Heart left ventricle (tissue), 16 donors: Measurements from ENCODE around the gene GET4. TPM values are rescaled to one million over a fixed set of nuclear protein-coding genes. Genes with fewer than 3 reads are reported as not detected.

Experiments
- ATAC-seq, 4 donors: fragments of 200-7000 bp; cut with Tn5 transposase; one replicate each; pipeline ENCODE4 v1.9.1; 2020 to 2022; ENCODE audit warnings: moderate library complexity in 4 of 4, mild to moderate bottlenecking in 3 of 4, moderate number of reproducible peaks in 1 of 4
- DNase-seq, 5 donors: peaks; one replicate each; pipeline ENCODE4 v3.0.0-alpha.2; 2020
- H3K27ac ChIP-seq, 12 donors: fragments of 200-600 bp; sonication (generic) in 4 of 12; one replicate each; pipeline versions ENCODE4 v1.5.0 to v1.8.0; 2016 to 2022; ENCODE audit warnings: mild to moderate bottlenecking in 2 of 12
- H3K27me3 ChIP-seq, 9 donors: fragments of 200-600 bp; sonication (generic) in 2 of 9; one replicate each; pipeline versions ENCODE4 v1.5.1 to v1.8.0; 2016 to 2022; ENCODE audit warnings: mild to moderate bottlenecking in 3 of 9
- H3K36me3 ChIP-seq, 9 donors: fragments of 200-600 bp; sonication (generic) in 2 of 9; one replicate each; pipeline versions ENCODE4 v1.5.0 to v1.8.0; 2018 to 2022; ENCODE audit warnings: mild to moderate bottlenecking in 2 of 9
- H3K4me1 ChIP-seq, 12 donors: fragments of 200-600 bp; sonication (generic) in 4 of 12; one replicate each; pipeline versions ENCODE4 v1.5.0 to v1.8.0; 2016 to 2022; ENCODE audit warnings: mild to moderate bottlenecking in 3 of 12
- H3K4me3 ChIP-seq, 12 donors: fragments of 200-600 bp; sonication (generic) in 4 of 12; one replicate each; pipeline versions ENCODE4 v1.5.0 to v1.8.0; 2017 to 2022; ENCODE audit warnings: mild to moderate bottlenecking in 9 of 12, moderate library complexity in 4 of 12
- H3K9me3 ChIP-seq, 12 donors: fragments of 200-600 bp; sonication (generic) in 4 of 12; one replicate each; pipeline versions ENCODE4 v1.5.0 to v1.8.0; 2016 to 2022; ENCODE audit warnings: mild to moderate bottlenecking in 1 of 12
- CTCF ChIP-seq, 12 donors: fragments of 200-600 bp; sonication (generic) in 4 of 12; IDR thresholded peaks; one replicate each; pipeline versions ENCODE4 v1.5.0 to v1.8.0; 2018 to 2022; ENCODE audit warnings: antibody characterized with exemption in 12 of 12, mild to moderate bottlenecking in 5 of 12
- POLR2A ChIP-seq, 2 donors: fragments of 450-650 bp; IDR thresholded peaks; one replicate each; pipeline ENCODE4 v1.6.1; 2017; ENCODE audit warnings: antibody characterized with exemption in 2 of 2, mild to moderate bottlenecking in 2 of 2, moderate library complexity in 2 of 2
- WGBS, 4 donors: extraction: QIAGEN DNeasy Blood & Tissue Kit in 2 of 4; methylation state at CpG; one replicate each; pipeline versions ENCODE4 v1.1.5 to v1.1.7; 2013 to 2018; 5-methylcytosine and 5-hydroxymethylcytosine counted together
- intact Hi-C, 10 donors: fragments of 100-400 bp; cut with DNase I; formaldehyde crosslinking; loops; one replicate each; pipeline versions ENCODE4 v1.11.1 to v1.14.2; 2022
- polyA plus RNA-seq, 2 donors: library from polyadenylated mRNA; stranded (reverse); fragments of 200-250 nt; gene quantifications; one replicate each; pipeline ENCODE4 v1.2.3, GENCODE V29; 2013
- total RNA-seq, 9 donors: library from RNA; depleted of rRNA in 2 of 9; stranded (reverse); fragments of >200 nt in 2 of 9; fragmentation: NEBNext Ultra II Directional in 3 of 9; extraction: Animal tissue kit (Norgen Biotek cat#: 25700) in 3 of 9; gene quantifications; one replicate each; pipeline versions ENCODE4 v1.1.0 to v1.2.4, GENCODE V29; 2016 to 2023
- donor health status: ischemic (EF 13 %, LVEDD 7.1; RV severe dilation, severe dysfunction).
- donor health status: healthy with polysubstance abuse.
- donor health status: DM: no; HTN: yes; CAD: no.
- donor health status: DM: no; HTN: no; CAD: no.
- donor health status: ischemic (EF 25% LVEDD 6.9; RV normal size, moderate dysfunction).
- donor health status: ischemic (EF 25% LVEDD 5.7; RV mildly dilated, moderate dysfunction).
- donor health status: healthy.
- donor health status: DM: yes; HTN: yes; CAD: no.
- donor health status: ischemic (EF 35%, LVEDD 5.7; RV mildly dilated, moderate dysfunction).
- donor health status: nonischemic (EF 11% LVEDD 7.7; RV severe dilation, severe dysfunction).
- donor health status: DM: yes; HTN: yes; CAD: no.
- donor health status: PGD.
- donor health status: ischemic (EF 29% LVEDD 5.4; RV normal size, mild dysfunction).
- donor health status: nonischemic (EF 23%, LVEDD 6.1; RV moderate dilation, normal function).

GET4 gene
- total and polyA plus RNA-seq, 11 donors: 14.6 to 34.1 (median 19.7) TPM

- H3K4me1 ChIP-seq: peaks cover 23 to 82% (median 59%) of the 10 kb centered on the region in 12 donors
- intact Hi-C loops: loop anchor here in 8 of 10 donors (2.0 to 10.0 kb wide), 4 partner anchors 37 to 51 kb away; no protein-coding TSS in a partner anchor
- TF ChIP-seq CTCF (IDR thresholded peaks at IDR 0.05): no peak
- TF ChIP-seq POLR2A (IDR thresholded peaks at IDR 0.05): no peak
- 66 to 76% (median 73%) methylated on average over 27 of the region's 27 CpGs for WGBS, 4 donors
- no peak overlapping the region for H3K4me3 ChIP-seq
- H3K9me3 ChIP-seq: no peaks in the 10 kb centered on the region
- peaks cover 0 to 48% (median 26%) of the 10 kb centered on the region in 9 donors for H3K36me3 ChIP-seq
- H3K27ac ChIP-seq: peak overlapping the region in 11 of 12 donors; percentile 52 to 97 (median 82)
- peak in 1 of 5 donors; percentile 9 for DNase-seq
- ATAC-seq: peak in 2 of 4 donors; percentile 5 to 7
- H3K27me3 ChIP-seq: no peaks in the 10 kb centered on the region
Measured at GRCh38 chr7:835485-836401, 40.6 kb upstream of the GET4 start.

DNA sequence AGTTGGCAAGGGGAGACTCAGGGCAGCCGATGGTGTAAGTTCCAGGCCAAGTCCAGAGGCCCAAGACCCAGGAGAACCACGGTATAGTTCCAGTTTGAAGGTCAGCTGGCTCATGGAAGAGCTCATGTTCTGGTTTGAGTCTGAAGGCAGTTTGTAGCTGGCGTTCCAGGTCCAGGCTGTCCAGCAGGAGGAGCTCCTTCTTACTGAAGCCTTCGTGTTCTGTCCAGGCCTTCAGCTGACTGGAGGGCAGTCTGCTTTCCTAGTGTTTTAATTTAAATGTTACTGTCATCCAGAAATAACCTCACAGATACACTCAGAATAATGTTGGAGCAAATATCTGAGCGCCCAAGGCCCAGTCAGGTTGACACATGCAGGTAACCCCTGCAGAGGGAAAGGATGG, 39.9 kb upstream of the GET4 start:
- Histone ChIP-seq H3K4me3 (no peak overlapping the region), H3K9me3 (no peaks in the 10 kb centered on the region), H3K36me3 (peaks cover 0 to 54% (median 27%) of the 10 kb centered on the region in 9 donors), H3K4me1 (peaks cover 17 to 75% (median 52%) of the 10 kb centered on the region in 12 donors), H3K27me3 (no peaks in the 10 kb centered on the region), H3K27ac (peak overlapping the region in 11 of 12 donors; percentile 52 to 97 (median 82))
- peak in 2 of 5 donors; percentile 52 to 61 for DNase-seq
- WGBS, 4 donors: 32 to 48% (median 46%) methylated on average over 5 of the region's 5 CpGs
- intact Hi-C loops: loop anchor here in 8 of 10 donors (2.0 to 10.0 kb wide), 4 partner anchors 36 to 52 kb away; no protein-coding TSS in a partner anchor
- peak in 3 of 4 donors; percentile 36 to 49 (median 41) for ATAC-seq
- no peak for TF ChIP-seq POLR2A (IDR thresholded peaks at IDR 0.05)
- peak; percentile 22 to 65 (median 44) for TF ChIP-seq CTCF (IDR thresholded peaks at IDR 0.05)

GRCh38 chr7:837001-837400, 39.4 kb upstream of the GET4 start:
- 75 to 79% (median 77%) methylated on average over 14 to 19 of the region's 19 CpGs for WGBS, 4 donors
- Histone ChIP-seq H3K4me3 (no peak overlapping the region), H3K9me3 (no peaks in the 10 kb centered on the region), H3K4me1 (peaks cover 17 to 74% (median 54%) of the 10 kb centered on the region in 12 donors), H3K27me3 (no peaks in the 10 kb centered on the region), H3K36me3 (peaks cover 0 to 60% (median 32%) of the 10 kb centered on the region in 9 donors), H3K27ac (peak overlapping the region in 11 of 12 donors; percentile 52 to 97 (median 82))
- peak; percentile 50 to 75 (median 69) for ATAC-seq
- intact Hi-C loops: loop anchor here in 8 of 10 donors (2.0 to 10.0 kb wide), 4 partner anchors 35 to 52 kb away; no protein-coding TSS in a partner anchor
- TF ChIP-seq CTCF (IDR thresholded peaks at IDR 0.05) (no peak), POLR2A (IDR thresholded peaks at IDR 0.05) (no peak)
- peak in 2 of 5 donors; percentile 52 to 68 for DNase-seq
